A673 (cell line): ENCODE results near the gene DLD. TPM values are rescaled to one million over a fixed set of nuclear protein-coding genes. Genes with fewer than 3 reads are reported as not detected.
"Not testable (repeated sequence)": the region's sequence is repeated elsewhere in the genome, so short reads cannot be mapped to it uniquely, and the experiment has no call there.

Experiments
- BruUV-seq: library from RNA; stranded (reverse); fragments of 400-500 nt; replicated peaks from 2 replicates; lab custom pipeline; 2021; lab: Mats Ljungman, UMichigan
- CTCF ChIA-PET: fragments of 300-600 bp; sonication (Branson Sonifier 250); formaldehyde crosslinking; loops from one replicate; lab custom pipeline; 2022; ENCODE audit warnings: antibody characterized with exemption; lab: Charles Lee
- POLR2A ChIA-PET: fragments of 300-600 bp; sonication (Branson Sonifier 250); formaldehyde crosslinking; loops from one replicate; lab custom pipeline; 2022; ENCODE audit warnings: antibody characterized with exemption; ENCODE audit not compliant: low non-redundant PET; lab: Charles Lee
- DNase-seq: peaks from one replicate; pipeline ENCODE4 v3.0.0-alpha.2; 2015; ENCODE audit warnings: low spot score
- H3K27ac ChIP-seq: fragments of 200-600 bp; sonication (generic); 2 replicates; pipeline ENCODE4 v1.5.1; 2016; ENCODE audit warnings: mixed run types, low read depth, mild to moderate bottlenecking, mixed read lengths, antibody characterized with exemption, low read length; ENCODE audit not compliant: poor library complexity, severe bottlenecking
- H3K27me3 ChIP-seq: fragments of 200-600 bp; sonication (generic); replicated peaks from 2 replicates; pipeline ENCODE4 v1.6.1; 2017; ENCODE audit warnings: mixed run types, low read depth, mild to moderate bottlenecking, mixed read lengths, antibody characterized with exemption, low read length; ENCODE audit not compliant: insufficient read depth, poor library complexity
- H3K36me3 ChIP-seq: fragments of 200-600 bp; sonication (generic); 2 replicates; pipeline ENCODE4 v1.6.1; 2016; ENCODE audit warnings: mixed run types, mild to moderate bottlenecking, mixed read lengths, antibody characterized with exemption, low read length; ENCODE audit not compliant: insufficient read depth, poor library complexity, severe bottlenecking
- H3K4me1 ChIP-seq: fragments of 200-600 bp; sonication (generic); 2 replicates; pipeline ENCODE4 v1.6.1; 2017; ENCODE audit warnings: mixed run types, mild to moderate bottlenecking, mixed read lengths, antibody characterized with exemption, low read length; ENCODE audit not compliant: insufficient read depth, poor library complexity, severe bottlenecking
- H3K4me3 ChIP-seq: fragments of 200-600 bp; sonication (generic); 2 replicates; pipeline ENCODE4 v1.5.1; 2016; ENCODE audit warnings: low read depth, mixed run types, mild to moderate bottlenecking, mixed read lengths, low read length; ENCODE audit not compliant: poor library complexity, severe bottlenecking
- H3K9me3 ChIP-seq: fragments of 200-600 bp; sonication (generic); 2 replicates; pipeline ENCODE4 v1.6.1; 2016; ENCODE audit warnings: mixed run types, low read depth, mild to moderate bottlenecking, mixed read lengths, antibody characterized with exemption, low read length; ENCODE audit not compliant: poor library complexity, severe bottlenecking
- CTCF ChIP-seq: fragments of 300-800, 200-600 bp; sonication (generic); conservative IDR thresholded peaks from 2 replicates; pipeline ENCODE4 v1.5.1; 2017; ENCODE audit warnings: low read depth, mild to moderate bottlenecking, antibody characterized with exemption, low read length, moderate library complexity, mixed read lengths
- EZH2 ChIP-seq: fragments of 200-600 bp; sonication (generic); IDR thresholded peaks from 2 replicates; pipeline ENCODE4 v1.6.1; 2017; ENCODE audit warnings: borderline replicate concordance, low read depth, mild to moderate bottlenecking, mixed read lengths, antibody characterized with exemption, low read length; ENCODE audit not compliant: poor library complexity, severe bottlenecking
- intact Hi-C: fragments of 100-400 bp; cut with micrococcal nuclease; formaldehyde crosslinking; loops from one replicate; pipeline ENCODE4 v1.10.0; 2022; ENCODE audit not compliant: unreplicated experiment
- total RNA-seq: library from RNA; stranded (reverse); gene quantifications from 2 replicates; pipeline ENCODE4 v1.2.3, GENCODE V29; 2021

The DLD gene
- total RNA-seq, 1 experiment from 2014 or later, result 121 TPM

GRCh38 chr7:107846324-107846723, 44.7 kb upstream of the DLD start:
- CTCF ChIA-PET, result interaction anchor here (0.9 kb wide), 1 partner anchor 29 kb away, joined by 4 read pairs; no protein-coding TSS in a partner anchor
- no peak overlapping the region for H3K27ac ChIP-seq
- intact Hi-C loops, result no loop called here

GRCh38 chr7:107847168-107847835, 43.7 kb upstream of the DLD start:
- no peak for DNase-seq
- POLR2A ChIA-PET, result no interaction called here
- H3K4me3 ChIP-seq, result no peak overlapping the region
- no peak overlapping the region for H3K27ac ChIP-seq
- H3K27me3 ChIP-seq, result no peaks in the 10 kb centered on the region
- H3K9me3 ChIP-seq, result no peaks in the 10 kb centered on the region
- CTCF ChIA-PET, result interaction anchor here (0.9 kb wide), 1 partner anchor 28 kb away, joined by 4 read pairs; no protein-coding TSS in a partner anchor
- no peaks in the 10 kb centered on the region for H3K36me3 ChIP-seq
- intact Hi-C loops, result no loop called here
- TF ChIP-seq CTCF (no peak), EZH2 (no peak)
- no peaks in the 10 kb centered on the region for H3K4me1 ChIP-seq
- BruUV-seq, result no TSS peak

More at GRCh38 chr7:107846324-107846723, 44.7 kb upstream of the DLD start:
- no peaks in the 10 kb centered on the region for H3K4me1 ChIP-seq
- no peaks in the 10 kb centered on the region for H3K27me3 ChIP-seq
- DNase-seq, result no peak
- POLR2A ChIA-PET, result no interaction called here
- H3K4me3 ChIP-seq, result no peak overlapping the region
- no peaks in the 10 kb centered on the region for H3K36me3 ChIP-seq
- no TSS peak for BruUV-seq
- H3K9me3 ChIP-seq, result no peaks in the 10 kb centered on the region
- TF ChIP-seq EZH2 (no peak), CTCF (no peak)

GRCh38 chr7:107847836-107848175, 43.2 kb upstream of the DLD start:
- H3K4me3 ChIP-seq, DNase-seq, H3K36me3 ChIP-seq, H3K27me3 ChIP-seq, H3K4me1 ChIP-seq, POLR2A ChIA-PET, CTCF ChIA-PET, intact Hi-C loops, H3K9me3 ChIP-seq, BruUV-seq, H3K27ac ChIP-seq: not testable (repeated sequence)

- POLR2A ChIA-PET, H3K4me3 ChIP-seq: not testable (repeated sequence)
Observed at GRCh38 chr7:107848211-107848610, 42.8 kb upstream of the DLD start.

More at GRCh38 chr7:107848211-107848610, 42.8 kb upstream of the DLD start:
- H3K9me3 ChIP-seq, intact Hi-C loops, H3K27me3 ChIP-seq, DNase-seq, H3K27ac ChIP-seq, H3K4me1 ChIP-seq, BruUV-seq, CTCF ChIA-PET, H3K36me3 ChIP-seq: not testable (repeated sequence)
